ENCODE data around the gene COMMD1. TPM values are rescaled to one million over a fixed set of nuclear protein-coding genes. Genes with fewer than 3 reads are reported as not detected.

COMMD1 gene
- total RNA-seq, 2 donors from 2014 or later = 54.5 to 66.0 TPM

- H3K36me3 ChIP-seq = no peaks in the 10 kb centered on the region
- no peak for DNase-seq (ENCODE audit: low spot score)
- H3K4me3 ChIP-seq = no peak overlapping the region
- TF ChIP-seq, protein P1, sequence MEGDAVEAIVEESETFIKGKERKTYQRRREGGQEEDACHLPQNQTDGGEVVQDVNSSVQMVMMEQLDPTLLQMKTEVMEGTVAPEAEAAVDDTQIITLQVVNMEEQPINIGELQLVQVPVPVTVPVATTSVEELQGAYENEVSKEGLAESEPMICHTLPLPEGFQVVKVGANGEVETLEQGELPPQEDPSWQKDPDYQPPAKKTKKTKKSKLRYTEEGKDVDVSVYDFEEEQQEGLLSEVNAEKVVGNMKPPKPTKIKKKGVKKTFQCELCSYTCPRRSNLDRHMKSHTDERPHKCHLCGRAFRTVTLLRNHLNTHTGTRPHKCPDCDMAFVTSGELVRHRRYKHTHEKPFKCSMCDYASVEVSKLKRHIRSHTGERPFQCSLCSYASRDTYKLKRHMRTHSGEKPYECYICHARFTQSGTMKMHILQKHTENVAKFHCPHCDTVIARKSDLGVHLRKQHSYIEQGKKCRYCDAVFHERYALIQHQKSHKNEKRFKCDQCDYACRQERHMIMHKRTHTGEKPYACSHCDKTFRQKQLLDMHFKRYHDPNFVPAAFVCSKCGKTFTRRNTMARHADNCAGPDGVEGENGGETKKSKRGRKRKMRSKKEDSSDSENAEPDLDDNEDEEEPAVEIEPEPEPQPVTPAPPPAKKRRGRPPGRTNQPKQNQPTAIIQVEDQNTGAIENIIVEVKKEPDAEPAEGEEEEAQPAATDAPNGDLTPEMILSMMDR (IDR thresholded peaks at IDR 0.05) = no peak
- no peaks in the 10 kb centered on the region for H3K9me3 ChIP-seq
- no peaks in the 10 kb centered on the region for H3K27me3 ChIP-seq
- peaks cover 0 to 13% of the 10 kb centered on the region in 2 donors for H3K4me1 ChIP-seq
- H3K27ac ChIP-seq = no peak overlapping the region
These were observed 227.9 kb downstream of the COMMD1 start for GRCh38 chr2:62133320-62133823.

GRCh38 chr2:62136956-62137830 lies 231.7 kb downstream of the COMMD1 start:
- H3K36me3 ChIP-seq = no peaks in the 10 kb centered on the region
- no peaks in the 10 kb centered on the region for H3K27me3 ChIP-seq
- peaks cover 0 to 17% of the 10 kb centered on the region in 2 donors for H3K4me1 ChIP-seq
- no peak for DNase-seq (ENCODE audit: low spot score)
- TF ChIP-seq, protein P1 (IDR thresholded peaks at IDR 0.05) = no peak
- no peak overlapping the region for H3K27ac ChIP-seq
- no peak overlapping the region for H3K4me3 ChIP-seq
- H3K9me3 ChIP-seq = no peaks in the 10 kb centered on the region

- no peaks in the 10 kb centered on the region for H3K36me3 ChIP-seq
- H3K4me3 ChIP-seq = no peak overlapping the region
- H3K9me3 ChIP-seq = no peaks in the 10 kb centered on the region
- no peak for DNase-seq (ENCODE audit: low spot score)
- no peaks in the 10 kb centered on the region for H3K27me3 ChIP-seq
- TF ChIP-seq, protein P1 (IDR thresholded peaks at IDR 0.05) = no peak
- H3K27ac ChIP-seq = no peak overlapping the region
- H3K4me1 ChIP-seq = peaks cover 0 to 21% of the 10 kb centered on the region in 2 donors
These were observed 235.1 kb downstream of the COMMD1 start for GRCh38 chr2:62140426-62141141.

GRCh38 chr2:62141142-62141740 lies 235.8 kb downstream of the COMMD1 start:
- Histone ChIP-seq H3K9me3 (no peaks in the 10 kb centered on the region), H3K36me3 (no peaks in the 10 kb centered on the region), H3K4me1 (peaks cover 0 to 21% of the 10 kb centered on the region in 2 donors), H3K27ac (no peak overlapping the region), H3K27me3 (no peaks in the 10 kb centered on the region), H3K4me3 (no peak overlapping the region)
- TF ChIP-seq, protein P1 (IDR thresholded peaks at IDR 0.05) = no peak
- no peak for DNase-seq (ENCODE audit: low spot score)

GRCh38 chr2:62142054-62142453 lies 236.6 kb downstream of the COMMD1 start:
- TF ChIP-seq, protein P1 (IDR thresholded peaks at IDR 0.05) = no peak
- H3K27me3 ChIP-seq = no peaks in the 10 kb centered on the region
- no peaks in the 10 kb centered on the region for H3K36me3 ChIP-seq
- no peak overlapping the region for H3K4me3 ChIP-seq
- H3K9me3 ChIP-seq = no peaks in the 10 kb centered on the region
- H3K4me1 ChIP-seq = peaks cover 0 to 16% of the 10 kb centered on the region in 2 donors
- H3K27ac ChIP-seq = no peak overlapping the region
- no peak for DNase-seq (ENCODE audit: low spot score)
